Germinal center (tissue), 1 donor: ENCODE data around the gene TEDDM1.
"Not testable (repeated sequence)": the region's sequence is repeated elsewhere in the genome, so short reads cannot be mapped to it uniquely, and the experiment has no call there.

ENCODE experiments used
- DNase-seq: peaks from one replicate; pipeline ENCODE4 v3.0.0; 2012; ENCODE audit warnings: mixed read lengths, low spot score

TEDDM1 gene

DNA sequence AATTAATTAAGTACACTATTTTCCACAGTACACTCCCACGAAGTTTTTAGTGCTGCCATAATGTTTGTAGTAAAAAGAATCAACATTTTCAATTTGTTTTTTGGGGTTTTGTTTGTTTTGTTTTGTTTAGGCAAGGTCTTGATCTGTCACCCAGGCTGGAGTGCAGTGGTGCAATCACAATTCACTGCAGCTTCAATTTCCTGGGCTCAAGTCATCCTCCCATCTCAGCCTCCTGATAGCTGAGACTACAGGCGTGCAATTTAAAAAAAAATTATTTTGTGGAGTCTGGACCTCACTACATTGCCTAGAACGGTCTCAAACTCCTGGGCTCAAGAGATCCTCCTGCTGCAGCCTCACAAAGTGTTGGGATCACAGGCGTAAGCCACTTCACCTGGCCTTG lies 20.3 kb downstream of the TEDDM1 start:
- DNase-seq = no peak

- DNase-seq = not testable (repeated sequence)
Observed at GRCh38 chr1:182379781-182380180, 20.7 kb downstream of the TEDDM1 start.

DNA sequence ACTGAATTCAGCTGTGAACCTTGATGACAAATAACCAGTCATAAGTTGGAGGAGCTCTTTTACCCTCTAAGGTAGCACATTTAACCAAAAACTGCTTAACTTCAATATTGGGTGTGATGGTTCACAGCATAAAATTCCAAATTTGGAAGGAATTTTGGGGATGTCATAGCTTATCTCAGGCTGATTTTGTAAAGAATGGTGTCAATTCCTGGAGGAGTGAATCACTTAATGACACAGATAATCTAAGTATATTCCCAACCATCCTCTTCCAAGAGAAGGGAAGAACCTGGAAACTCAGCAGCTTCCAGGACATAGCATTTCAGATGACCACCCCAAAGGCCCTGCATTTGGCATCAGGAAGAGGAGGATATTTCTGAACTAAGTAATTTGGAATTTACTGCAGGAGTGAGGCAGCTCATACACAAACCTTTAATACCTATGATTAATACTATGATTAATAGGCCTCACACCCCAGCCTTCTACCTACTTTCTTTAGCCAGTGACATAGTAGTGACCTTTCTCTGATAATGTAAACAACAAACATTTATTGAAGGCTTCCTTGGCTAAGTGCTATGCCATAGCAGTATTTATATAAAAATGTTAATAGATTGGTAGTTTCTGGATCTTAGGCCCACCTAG lies 23.4 kb downstream of the TEDDM1 start:
- DNase-seq = no peak

DNA sequence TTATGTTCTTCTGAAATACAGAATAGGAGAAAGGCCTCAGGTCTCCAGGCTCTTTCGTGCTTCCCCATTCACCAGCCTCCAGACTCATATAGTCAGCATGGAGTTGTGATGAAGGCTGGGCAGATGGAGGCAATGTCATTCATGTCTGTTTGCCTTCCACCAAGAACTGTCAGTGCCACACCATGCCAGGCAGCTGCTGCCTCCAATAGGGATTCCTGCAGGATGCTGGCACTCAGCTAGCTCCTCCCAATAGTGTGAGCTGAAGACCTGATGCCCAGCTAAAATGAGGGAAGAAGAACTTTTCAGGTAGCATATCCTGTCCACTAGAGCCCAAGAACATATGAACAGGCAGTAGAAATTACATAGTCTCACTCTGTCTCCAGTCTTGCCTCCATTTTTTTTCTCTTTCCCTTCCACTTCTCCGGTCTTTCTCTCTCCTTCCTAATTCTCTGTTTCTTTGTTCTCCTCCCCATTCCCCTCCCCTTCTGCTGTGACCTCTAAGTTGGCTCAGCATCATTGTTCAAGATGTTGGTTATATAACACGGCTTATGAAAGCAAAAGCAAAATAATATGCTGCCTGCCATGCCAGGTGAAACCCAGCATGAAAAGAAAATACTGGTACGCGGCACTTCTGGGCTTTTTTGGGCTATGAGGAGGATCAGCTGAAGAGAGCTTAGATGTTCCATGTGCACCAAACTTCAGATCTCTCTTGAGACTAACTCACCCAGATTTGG lies 26.2 kb downstream of the TEDDM1 start:
- no peak for DNase-seq

DNA sequence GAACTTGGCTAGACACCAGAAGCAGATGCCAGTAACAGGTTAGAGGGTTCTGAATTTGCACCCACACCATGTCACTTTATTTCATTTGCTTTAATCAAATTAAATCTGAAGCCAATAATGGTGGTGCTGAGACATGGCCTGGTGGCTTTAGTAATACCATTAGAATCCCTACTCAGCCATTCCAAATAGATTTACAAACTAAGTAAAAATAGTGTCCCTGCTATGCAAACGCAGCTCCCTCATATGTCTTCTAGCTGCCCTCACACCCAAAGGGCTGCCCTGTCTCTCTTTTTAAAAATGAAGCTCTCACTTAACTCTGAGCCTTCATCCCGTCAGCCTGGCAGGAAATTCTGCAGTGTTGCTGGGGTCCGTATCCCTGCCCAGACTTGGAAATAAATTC lies 29.9 kb downstream of the TEDDM1 start:
- no peak for DNase-seq

GRCh38 chr1:182368903-182369302 lies 31.6 kb downstream of the TEDDM1 start:
- DNase-seq = no peak

GRCh38 chr1:182368358-182368757 lies 32.1 kb downstream of the TEDDM1 start:
- DNase-seq = no peak

DNA sequence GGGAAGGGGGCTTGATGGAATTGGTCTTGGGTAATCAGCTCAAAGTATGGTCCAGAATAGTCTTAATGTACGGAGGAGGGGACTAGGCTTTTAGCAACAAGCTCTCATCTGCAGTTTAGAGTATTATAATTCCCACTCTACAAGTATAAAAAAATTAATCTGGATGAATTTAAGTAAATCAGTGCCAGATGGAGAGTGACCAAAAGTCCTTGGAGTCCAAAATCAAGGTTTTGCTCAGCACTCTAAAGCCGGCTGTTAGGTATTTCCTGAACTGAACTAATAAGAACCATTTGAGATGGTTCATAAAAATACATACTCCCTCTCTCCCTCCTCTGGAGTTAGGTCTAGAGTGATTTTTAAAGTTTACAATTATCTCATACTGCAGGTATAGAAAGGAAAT lies 32.5 kb downstream of the TEDDM1 start:
- no peak for DNase-seq

DNA sequence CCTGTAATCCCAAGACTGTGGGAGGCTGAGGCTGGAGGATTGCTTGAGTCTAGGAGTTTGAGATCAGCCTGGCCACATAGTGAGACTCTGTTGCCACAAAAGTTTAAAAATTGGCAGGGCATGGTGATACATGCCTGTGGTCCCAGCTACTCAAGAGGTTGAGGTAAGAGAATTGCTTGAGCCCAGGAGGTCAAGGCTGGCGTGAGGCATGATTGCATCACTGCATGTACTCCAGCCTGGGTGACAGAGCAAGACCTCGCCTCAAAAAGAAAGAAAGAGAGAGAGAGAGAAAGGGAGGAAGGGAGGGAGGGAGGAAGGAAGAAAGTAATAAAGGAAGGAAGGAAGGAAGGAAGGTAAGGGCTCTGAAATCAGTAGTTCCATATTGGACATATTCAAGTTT lies 33.9 kb downstream of the TEDDM1 start:
- no peak for DNase-seq

DNA sequence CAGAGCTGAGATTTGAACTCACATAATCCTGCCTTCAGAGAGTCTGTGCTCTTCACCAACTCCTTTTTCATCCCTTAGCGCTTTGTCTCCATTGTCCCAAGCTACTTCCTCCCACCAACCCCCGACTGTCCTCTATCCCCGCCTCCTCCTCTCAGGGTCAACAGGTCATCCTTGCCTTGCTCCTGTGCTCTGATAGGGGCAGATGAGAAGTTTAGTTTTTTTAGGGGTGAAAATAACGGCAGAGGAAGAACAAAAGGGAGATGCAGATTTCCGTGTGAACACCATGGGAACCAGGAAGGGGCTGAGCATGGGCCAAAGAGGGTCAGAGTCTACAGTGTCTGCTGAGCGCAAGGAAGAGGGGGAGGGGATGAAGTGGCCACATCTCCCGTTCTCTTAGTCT lies 40.8 kb downstream of the TEDDM1 start:
- DNase-seq = no peak

- no peak for DNase-seq
Observed at GRCh38 chr1:182357913-182358312, 42.6 kb downstream of the TEDDM1 start.

GRCh38 chr1:182357171-182357570 lies 43.3 kb downstream of the TEDDM1 start:
- DNase-seq = no peak

DNA sequence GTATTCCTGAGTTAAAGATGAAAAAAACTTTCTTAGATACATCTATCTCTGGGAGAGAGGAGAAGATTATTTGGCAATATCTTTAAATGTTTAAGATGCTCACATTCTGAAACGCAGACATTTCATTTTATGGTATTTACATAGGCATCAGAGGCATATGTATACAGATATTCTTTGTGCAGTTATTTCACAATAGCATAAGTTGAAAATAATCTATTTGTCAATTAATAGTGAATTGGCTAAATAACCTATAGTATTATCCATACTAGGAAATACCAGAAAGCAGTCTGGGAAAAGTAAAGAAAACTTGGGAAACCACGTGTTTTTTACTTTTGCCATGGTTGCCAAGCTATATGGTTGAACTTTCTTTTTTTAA lies 44.8 kb downstream of the TEDDM1 start:
- DNase-seq = no peak

DNA sequence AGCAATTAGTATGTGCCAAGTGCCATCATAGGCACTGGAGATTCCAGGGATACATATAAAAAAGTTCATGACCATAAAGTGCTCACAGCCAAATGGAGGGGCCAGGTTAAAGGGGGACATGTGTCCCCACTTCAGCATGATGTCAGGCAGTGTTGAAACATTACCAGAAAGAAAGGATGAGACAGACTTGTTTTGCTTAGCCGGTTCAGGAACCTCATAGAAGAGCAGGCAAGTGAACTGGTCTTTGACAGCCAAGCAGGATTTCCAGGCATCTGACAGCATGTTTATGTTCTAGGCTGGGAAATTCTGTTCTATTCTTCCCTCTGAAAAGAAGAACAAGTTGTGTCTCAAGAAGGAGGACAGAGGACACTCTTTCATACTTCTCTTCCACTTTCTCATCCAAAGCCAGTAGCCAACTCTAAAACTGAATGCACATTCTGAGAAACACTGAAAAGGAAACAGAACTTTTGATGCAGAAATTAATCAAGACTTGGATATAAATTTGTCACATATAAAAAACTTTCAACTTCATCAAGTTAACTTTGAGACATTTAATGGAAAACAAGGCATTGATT lies 48.6 kb downstream of the TEDDM1 start:
- DNase-seq = no peak

DNA sequence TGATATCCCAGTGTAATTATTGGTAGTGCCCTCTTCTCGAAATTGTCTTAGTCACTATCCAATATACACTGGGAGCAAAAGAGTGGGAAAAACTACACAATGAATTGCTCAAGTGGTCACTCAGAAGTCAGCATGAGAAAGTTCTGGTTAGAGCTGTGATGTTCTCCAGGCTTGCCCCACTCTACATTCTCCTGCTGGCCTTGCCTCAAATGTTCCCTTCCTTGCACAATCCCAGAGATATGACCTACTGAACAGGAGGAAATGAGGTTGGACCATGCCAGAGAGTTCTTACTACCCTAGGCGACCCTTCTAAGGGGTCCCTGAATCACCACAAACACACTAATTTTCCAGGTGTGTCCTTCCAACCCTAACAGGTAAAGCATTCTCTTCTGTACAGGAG lies 49.6 kb downstream of the TEDDM1 start:
- no peak for DNase-seq

- DNase-seq = no peak
Observed at GRCh38 chr1:182348961-182349747, 51.3 kb downstream of the TEDDM1 start.
